SK-N-SH treated with all-trans-retinoic acid at 6 μM for 48 hours (cell line): Measurements from ENCODE around the gene URM1.
A peak's percentile ranks its signal among the peaks of the same experiment; 100 is the strongest.

Experiments
- ATAC-seq: fragments of 200-7000 bp; cut with Tn5 transposase; 3 replicates; pipeline ENCODE4 v1.9.1; 2020; ENCODE audit warnings: mild to moderate bottlenecking, moderate library complexity
- BACH2 ChIP-seq: fragments of 250-450 bp; sonication (Bioruptor Pico); IDR thresholded peaks from 2 replicates; pipeline ENCODE4 v1.9.0; 2021; ENCODE audit warnings: mild to moderate bottlenecking, borderline replicate concordance
- CREB5 ChIP-seq: fragments of 250-450 bp; sonication (Bioruptor Pico); IDR thresholded peaks from 2 replicates; pipeline ENCODE4 v1.5.1; 2020; ENCODE audit warnings: low read depth, mild to moderate bottlenecking, moderate library complexity
- CSDC2 ChIP-seq: fragments of 250-450 bp; sonication (Bioruptor Pico); IDR thresholded peaks from 2 replicates; pipeline ENCODE4 v1.5.0; 2020; ENCODE audit warnings: mild to moderate bottlenecking, moderate library complexity
- CSRNP3 ChIP-seq: fragments of 250-450 bp; sonication (Bioruptor Pico); IDR thresholded peaks from 2 replicates; pipeline ENCODE4 v1.5.1; 2021; ENCODE audit warnings: mild to moderate bottlenecking, moderate library complexity
- ESRRG ChIP-seq: fragments of 250-450 bp; sonication (Bioruptor Pico); IDR thresholded peaks from 2 replicates; pipeline ENCODE4 v1.6.1; 2021; ENCODE audit warnings: mild to moderate bottlenecking
- GLIS3 ChIP-seq: fragments of 250-450 bp; sonication (Bioruptor Pico); IDR thresholded peaks from 2 replicates; pipeline ENCODE4 v1.5.0; 2020; ENCODE audit warnings: mild to moderate bottlenecking, moderate library complexity
- ISL1 ChIP-seq: fragments of 250-450 bp; sonication (Bioruptor Pico); IDR thresholded peaks from 2 replicates; pipeline ENCODE4 v2.1.2; 2022; ENCODE audit warnings: mild to moderate bottlenecking, moderate library complexity
- POU6F1 ChIP-seq: fragments of 250-450 bp; sonication (Bioruptor Pico); IDR thresholded peaks from 2 replicates; pipeline ENCODE4 v1.8.0; 2021; ENCODE audit warnings: low read depth, mild to moderate bottlenecking, moderate library complexity, borderline replicate concordance
- PPARA ChIP-seq: fragments of 250-450 bp; sonication (Bioruptor Pico); IDR thresholded peaks from 2 replicates; pipeline ENCODE4 v1.5.0; 2020; ENCODE audit warnings: mild to moderate bottlenecking, borderline replicate concordance
- RARB ChIP-seq: fragments of 250-450 bp; sonication (Bioruptor Pico); IDR thresholded peaks from 2 replicates; pipeline ENCODE4 v1.8.0; 2021; ENCODE audit warnings: mild to moderate bottlenecking, moderate library complexity
- SNAI2 ChIP-seq: fragments of 250-450 bp; sonication (Bioruptor Pico); IDR thresholded peaks from 2 replicates; pipeline ENCODE4 v1.5.0; 2020; ENCODE audit warnings: mild to moderate bottlenecking, moderate library complexity
- TCF4 ChIP-seq: fragments of 250-450 bp; sonication (Bioruptor Pico); IDR thresholded peaks from 2 replicates; pipeline ENCODE4 v1.8.0; 2021; ENCODE audit warnings: mild to moderate bottlenecking, moderate library complexity, borderline replicate concordance
- TOX ChIP-seq: fragments of 250-450 bp; sonication (Bioruptor Pico); IDR thresholded peaks from 2 replicates; pipeline ENCODE4 v1.8.0; 2021; ENCODE audit warnings: mild to moderate bottlenecking, moderate library complexity, borderline replicate concordance
- TSHZ2 ChIP-seq: fragments of 250-450 bp; sonication (Bioruptor Pico); IDR thresholded peaks from 2 replicates; pipeline ENCODE4 v1.5.0; 2020; ENCODE audit warnings: mild to moderate bottlenecking, moderate library complexity
- ZFP3 ChIP-seq: fragments of 250-450 bp; sonication (Bioruptor Pico); IDR thresholded peaks from 2 replicates; pipeline ENCODE4 v1.5.0; 2020; ENCODE audit warnings: mild to moderate bottlenecking, moderate library complexity
- ZFP30 ChIP-seq: fragments of 450-650 bp; formaldehyde crosslinking; IDR thresholded peaks from 2 replicates; pipeline ENCODE4 v1.5.0; 2022; ENCODE audit warnings: mild to moderate bottlenecking, moderate library complexity
- ZNF565 ChIP-seq: fragments of 450-650 bp; formaldehyde crosslinking; conservative IDR thresholded peaks from 2 replicates; pipeline ENCODE4 v1.5.0; 2020; ENCODE audit warnings: low read depth, mild to moderate bottlenecking, moderate library complexity
- ZNF70 ChIP-seq: fragments of 450-650 bp; formaldehyde crosslinking; IDR thresholded peaks from 2 replicates; pipeline ENCODE4 v1.5.0; 2020; ENCODE audit warnings: mild to moderate bottlenecking, moderate library complexity
- ZNF8 ChIP-seq: fragments of 450-650 bp; formaldehyde crosslinking; IDR thresholded peaks from 2 replicates; pipeline ENCODE4 v1.5.0; 2020; ENCODE audit warnings: mild to moderate bottlenecking, moderate library complexity

Gene URM1

GRCh38 chr9:128341435-128341849 is 29.7 kb upstream of the URM1 start:
- TF ChIP-seq CSDC2 (CRISPR knock-in tag) (no peak), ZNF70 (CRISPR knock-in tag) (no peak)
- ATAC-seq, result peak; percentile 88

- TF ChIP-seq ZFP30 (CRISPR knock-in tag) (no peak), TSHZ2 (no peak), CSRNP3 (CRISPR knock-in tag) (no peak), SNAI2 (CRISPR knock-in tag) (no peak), ZNF70 (CRISPR knock-in tag) (no peak), CREB5 (CRISPR knock-in tag) (no peak), TCF4 (CRISPR knock-in tag) (no peak), CSDC2 (CRISPR knock-in tag) (no peak), ZNF8 (CRISPR knock-in tag) (no peak), ZNF565 (CRISPR knock-in tag) (no peak), ZFP3 (no peak), ISL1 (no peak), TOX (CRISPR knock-in tag) (no peak), PPARA (CRISPR knock-in tag) (no peak), RARB (CRISPR knock-in tag) (no peak), POU6F1 (CRISPR knock-in tag) (no peak)
- no peak for ATAC-seq
Measured at GRCh38 chr9:128342971-128343680, 28.0 kb upstream of the URM1 start.

- TF ChIP-seq ESRRG, result no peak
- TF ChIP-seq ZNF8 (CRISPR knock-in tag), result no peak
- no peak for TF ChIP-seq ZFP30 (CRISPR knock-in tag)
- no peak for TF ChIP-seq POU6F1 (CRISPR knock-in tag)
- no peak for TF ChIP-seq GLIS3 (CRISPR knock-in tag)
- TF ChIP-seq BACH2, result no peak
- TF ChIP-seq PPARA (CRISPR knock-in tag), result no peak
- no peak for ATAC-seq
Measured at GRCh38 chr9:128343855-128344254, 27.3 kb upstream of the URM1 start.
